OCI-LY7 (cell line): ENCODE measurements around the gene NTN4. TPM values are rescaled to one million over a fixed set of nuclear protein-coding genes. Genes with fewer than 3 reads are reported as not detected.

Source experiments
- BruUV-seq: library from RNA; stranded (reverse); fragments of 400-500 nt; replicated peaks from 2 replicates; lab custom pipeline; 2021; lab: Mats Ljungman, UMichigan
- CTCF ChIA-PET: fragments of 300-600 bp; sonication (Branson Sonifier 250); formaldehyde crosslinking; loops from one replicate; lab custom pipeline; 2022; ENCODE audit warnings: antibody characterized with exemption; ENCODE audit not compliant: unreplicated experiment; lab: Charles Lee
- POLR2A ChIA-PET: fragments of 300-600 bp; sonication (Branson Sonifier 250); formaldehyde crosslinking; loops from one replicate; lab custom pipeline; 2022; ENCODE audit warnings: antibody characterized with exemption; lab: Charles Lee
- DNase-seq: peaks from one replicate; pipeline ENCODE4 v3.0.0-alpha.2; 2015; ENCODE audit warnings: low spot score
- H2AFZ ChIP-seq: fragments of 200-600 bp; sonication (generic), shearing (Covaris generic); 2 replicates; pipeline ENCODE4 v1.6.1; 2014; ENCODE audit warnings: mild to moderate bottlenecking, antibody characterized with exemption, low read length, moderate library complexity
- H3K27ac ChIP-seq: fragments of 200-600 bp; sonication (generic); 2 replicates; pipeline ENCODE4 v1.5.1; 2014; ENCODE audit warnings: mixed run types, low read depth, mild to moderate bottlenecking, moderate library complexity, low read length, inconsistent platforms; ENCODE audit not compliant: poor library complexity, severe bottlenecking
- H3K36me3 ChIP-seq: fragments of 200-600 bp; sonication (generic); 2 replicates; pipeline ENCODE4 v1.6.1; 2014; ENCODE audit warnings: mild to moderate bottlenecking, antibody characterized with exemption, low read length, moderate library complexity, mixed read lengths; ENCODE audit not compliant: insufficient read depth
- H3K4me1 ChIP-seq: fragments of 200-600 bp; sonication (generic); 2 replicates; pipeline ENCODE4 v1.5.1; 2014; ENCODE audit warnings: mild to moderate bottlenecking, low read length; ENCODE audit not compliant: insufficient read depth, poor library complexity, severe bottlenecking
- H3K4me2 ChIP-seq: fragments of 200-600 bp; sonication (generic); 2 replicates; pipeline ENCODE4 v1.6.1; 2014; ENCODE audit warnings: mild to moderate bottlenecking, low read length
- H3K4me3 ChIP-seq: fragments of 200-600 bp; sonication (generic); 2 replicates; pipeline ENCODE4 v1.5.1; 2014; ENCODE audit warnings: mild to moderate bottlenecking, low read depth, low read length; ENCODE audit not compliant: poor library complexity, severe bottlenecking
- H3K79me2 ChIP-seq: fragments of 200-600 bp; sonication (generic); 2 replicates; pipeline ENCODE4 v1.6.1; 2016; ENCODE audit warnings: low read depth, mild to moderate bottlenecking, low read length, moderate library complexity, mixed read lengths; ENCODE audit not compliant: insufficient read depth
- H3K9me2 ChIP-seq: fragments of 200-600 bp; sonication (generic); 2 replicates; pipeline ENCODE4 v1.6.1; 2016; ENCODE audit warnings: mild to moderate bottlenecking, low read length, mixed read lengths; ENCODE audit not compliant: insufficient read depth
- H3K9me3 ChIP-seq: fragments of 200-600 bp; sonication (generic); 2 replicates; pipeline ENCODE4 v1.6.1; 2014; ENCODE audit warnings: mild to moderate bottlenecking, mixed run types, low read length, mixed read lengths
- H4K20me1 ChIP-seq: fragments of 200-600 bp; sonication (generic); 2 replicates; pipeline ENCODE4 v1.6.1; 2014; ENCODE audit warnings: mild to moderate bottlenecking, antibody characterized with exemption, low read length, moderate library complexity, mixed read lengths; ENCODE audit not compliant: insufficient read depth
- EZH2phosphoT487 ChIP-seq: fragments of 200-600 bp; sonication (generic); IDR thresholded peaks from 2 replicates; pipeline ENCODE4 v1.6.1; 2018; ENCODE audit warnings: low read depth, borderline replicate concordance, mild to moderate bottlenecking, mixed run types, antibody characterized with exemption, low read length, moderate library complexity, mixed read lengths
- intact Hi-C: fragments of 100-400 bp; cut with micrococcal nuclease; formaldehyde crosslinking; loops from one replicate; pipeline ENCODE4 v1.10.0; 2022; ENCODE audit not compliant: unreplicated experiment
- total RNA-seq, 2 experiments: library from RNA; depleted of rRNA in 1 of 2; stranded (reverse); fragments of >200 nt in 1 of 2; shearing (Covaris generic) in 1 of 2; gene quantifications; 2 replicates each; pipeline ENCODE4 v1.2.3, GENCODE V29; 2014 to 2022
- TF ChIP-seq, protein P1 (sequence below): fragments of 200-600 bp; sonication (generic); conservative IDR thresholded peaks from 2 replicates; pipeline ENCODE4 v1.5.1; 2014; ENCODE audit warnings: mild to moderate bottlenecking, antibody characterized with exemption, low read length, moderate library complexity, mixed read lengths

The NTN4 gene
- total RNA-seq, 2 experiments from 2014 or later = not detected

DNA sequence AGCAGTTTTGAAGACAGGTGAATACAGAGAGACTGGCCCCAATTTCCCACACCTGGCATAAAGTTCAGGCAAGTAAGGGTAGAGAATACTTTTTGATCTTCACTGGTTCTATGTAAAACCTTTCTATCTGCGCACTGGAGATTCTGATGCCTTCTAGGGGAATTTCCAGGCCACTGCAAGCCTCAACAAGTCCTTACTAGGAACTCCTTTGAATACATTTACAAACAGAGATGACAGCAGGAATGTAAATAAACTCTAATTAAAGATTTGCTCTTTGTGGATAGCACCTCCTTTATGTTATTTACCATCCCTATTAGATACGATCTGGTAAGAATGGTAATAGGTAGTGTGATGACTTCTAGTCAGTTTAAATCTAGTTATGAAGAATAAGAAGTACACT is 69.2 kb downstream of the NTN4 start:
- Histone ChIP-seq H3K79me2 (no peaks in the 10 kb centered on the region), H2AFZ (no peak overlapping the region), H4K20me1 (no peaks in the 10 kb centered on the region), H3K9me3 (no peaks in the 10 kb centered on the region), H3K27ac (no peak overlapping the region), H3K9me2 (no peaks in the 10 kb centered on the region), H3K36me3 (no peaks in the 10 kb centered on the region), H3K4me3 (no peak overlapping the region), H3K4me1 (no peaks in the 10 kb centered on the region), H3K4me2 (no peak overlapping the region)
- ChIA-PET POLR2A (interaction anchor here (1.2 kb wide), 1 partner anchor 17 kb away, joined by 3 read pairs; no protein-coding TSS in a partner anchor), CTCF (no interaction called here)
- DNase-seq = no peak
- no TSS peak for BruUV-seq
- intact Hi-C loops = no loop called here
- TF ChIP-seq, protein P1, sequence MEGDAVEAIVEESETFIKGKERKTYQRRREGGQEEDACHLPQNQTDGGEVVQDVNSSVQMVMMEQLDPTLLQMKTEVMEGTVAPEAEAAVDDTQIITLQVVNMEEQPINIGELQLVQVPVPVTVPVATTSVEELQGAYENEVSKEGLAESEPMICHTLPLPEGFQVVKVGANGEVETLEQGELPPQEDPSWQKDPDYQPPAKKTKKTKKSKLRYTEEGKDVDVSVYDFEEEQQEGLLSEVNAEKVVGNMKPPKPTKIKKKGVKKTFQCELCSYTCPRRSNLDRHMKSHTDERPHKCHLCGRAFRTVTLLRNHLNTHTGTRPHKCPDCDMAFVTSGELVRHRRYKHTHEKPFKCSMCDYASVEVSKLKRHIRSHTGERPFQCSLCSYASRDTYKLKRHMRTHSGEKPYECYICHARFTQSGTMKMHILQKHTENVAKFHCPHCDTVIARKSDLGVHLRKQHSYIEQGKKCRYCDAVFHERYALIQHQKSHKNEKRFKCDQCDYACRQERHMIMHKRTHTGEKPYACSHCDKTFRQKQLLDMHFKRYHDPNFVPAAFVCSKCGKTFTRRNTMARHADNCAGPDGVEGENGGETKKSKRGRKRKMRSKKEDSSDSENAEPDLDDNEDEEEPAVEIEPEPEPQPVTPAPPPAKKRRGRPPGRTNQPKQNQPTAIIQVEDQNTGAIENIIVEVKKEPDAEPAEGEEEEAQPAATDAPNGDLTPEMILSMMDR = no peak

DNA sequence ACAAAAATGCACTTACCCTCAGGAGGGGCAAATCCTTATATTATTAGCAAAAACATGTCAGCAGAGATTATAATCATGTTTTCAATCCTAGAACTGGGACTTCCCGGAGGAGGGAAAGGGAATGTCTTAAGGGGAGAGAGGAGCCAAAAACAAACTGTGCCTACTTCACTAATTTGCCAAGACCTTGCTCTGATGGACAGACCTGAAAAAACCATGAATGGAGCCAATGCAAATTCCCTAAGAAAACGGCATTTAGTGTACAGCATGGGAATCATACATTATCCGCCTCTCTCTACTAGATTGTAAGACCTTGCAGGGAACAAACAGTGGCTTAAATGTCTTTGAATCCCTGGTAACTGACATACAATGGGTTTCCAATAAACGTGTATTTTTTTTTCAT is 70.4 kb downstream of the NTN4 start:
- TF ChIP-seq EZH2phosphoT487 = no peak
- TF ChIP-seq, protein P1 = no peak
- ChIA-PET CTCF (no interaction called here), POLR2A (interaction anchor here (0.6 to 1.2 kb wide), 4 partner anchors 9 to 744 kb away, joined by 3 read pairs; no protein-coding TSS in a partner anchor)
- H3K27ac ChIP-seq = no peak overlapping the region
- no peaks in the 10 kb centered on the region for H3K9me3 ChIP-seq
- H2AFZ ChIP-seq = no peak overlapping the region
- no peak overlapping the region for H3K4me2 ChIP-seq
- no TSS peak for BruUV-seq
- no peaks in the 10 kb centered on the region for H3K9me2 ChIP-seq
- intact Hi-C loops = no loop called here
- H3K4me1 ChIP-seq = no peaks in the 10 kb centered on the region
- no peak overlapping the region for H3K4me3 ChIP-seq
- no peaks in the 10 kb centered on the region for H3K36me3 ChIP-seq
- H4K20me1 ChIP-seq = no peaks in the 10 kb centered on the region
- no peaks in the 10 kb centered on the region for H3K79me2 ChIP-seq
- DNase-seq = no peak

DNA sequence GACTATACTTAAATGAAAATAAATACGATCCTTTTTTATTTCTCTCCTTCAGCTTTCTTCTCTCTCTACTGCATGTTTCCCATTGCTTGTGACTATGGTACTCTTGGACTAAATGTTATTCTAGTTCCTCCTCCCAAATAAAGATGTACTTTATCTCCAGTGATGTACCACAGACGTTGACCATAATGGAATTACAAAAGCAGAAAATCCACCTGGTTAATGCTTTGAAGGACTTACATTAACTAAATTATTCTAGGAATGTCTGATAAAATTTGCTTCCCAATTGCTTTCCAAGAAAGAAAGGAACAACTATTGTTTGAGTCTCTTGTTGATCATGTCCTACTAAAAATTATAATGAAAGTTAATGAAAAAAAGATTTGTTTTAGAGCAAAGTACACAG is 71.8 kb downstream of the NTN4 start:
- no peak overlapping the region for H3K27ac ChIP-seq
- DNase-seq = no peak
- POLR2A ChIA-PET = interaction anchor here (0.7 kb wide), 3 partner anchors 10 to 408 kb away, joined by 3 to 4 read pairs (median 4); no protein-coding TSS in a partner anchor
- CTCF ChIA-PET = no interaction called here
- no peaks in the 10 kb centered on the region for H3K9me3 ChIP-seq
- no TSS peak for BruUV-seq
- TF ChIP-seq, protein P1 = no peak
- no peak for TF ChIP-seq EZH2phosphoT487
- H3K9me2 ChIP-seq = no peaks in the 10 kb centered on the region
- H3K4me2 ChIP-seq = no peak overlapping the region
- H2AFZ ChIP-seq = no peak overlapping the region
- no peaks in the 10 kb centered on the region for H3K4me1 ChIP-seq
- H3K4me3 ChIP-seq = no peak overlapping the region
- no peaks in the 10 kb centered on the region for H3K36me3 ChIP-seq
- intact Hi-C loops = no loop called here
- H4K20me1 ChIP-seq = no peaks in the 10 kb centered on the region
- no peaks in the 10 kb centered on the region for H3K79me2 ChIP-seq
